Measurements from ENCODE around the gene DGKK. TPM values are rescaled to one million over a fixed set of nuclear protein-coding genes. Genes with fewer than 3 reads are reported as not detected.

Gene DGKK
- total and polyA plus RNA-seq, 2 of the 13 experiments (the other 11 are each of a cell fraction or from before 2014, with no cell fraction given): 11.0 to 24.0 TPM

DNA sequence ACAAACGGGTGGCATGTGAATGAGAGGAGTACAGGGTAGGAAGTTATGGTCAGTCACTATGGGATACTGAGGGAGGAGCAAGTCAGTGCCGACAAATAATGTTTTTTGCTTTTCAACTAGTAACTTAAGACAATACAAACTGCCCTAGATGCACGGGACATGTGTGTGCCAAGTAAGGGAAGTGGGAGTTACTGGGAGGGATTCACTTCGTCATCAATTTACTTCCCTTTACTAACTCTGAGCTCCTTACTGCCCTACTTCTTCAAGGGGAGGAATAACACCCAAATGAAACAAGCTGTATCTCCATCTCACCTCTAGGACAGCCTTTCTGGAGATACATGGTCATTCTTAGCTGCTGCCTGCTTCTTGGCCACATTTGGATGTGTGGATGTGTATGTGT lies 97.7 kb downstream of the DGKK start:
- in situ Hi-C loops (cut with HindIII; ENCODE audit: extremely low pct_ligation_motif_present, low pct_unique_long_range_greater_than_20kb): no loop called here
- ATAC-seq (no peak), FAIRE-seq (no peak), DNase-seq (ENCODE audit: low spot score) (no peak)
- no TSS peak for BruUV-seq (replicated peaks)
- H2AFZ ChIP-seq (ENCODE audit: low read length): no peak overlapping the region
- no peak overlapping the region for H3K27ac ChIP-seq (ENCODE audit: extremely low read length, insufficient read depth, low read length)
- H3K36me3 ChIP-seq (replicated peaks in 1 of 2; ENCODE audit: control insufficient read depth in 1 of 2, insufficient read depth in 2 of 2, low read length in 2 of 2): peaks cover 9 to 52% of the 10 kb centered on the region in 2 experiments; a peak in 4 of 5 replicates
- intact Hi-C loops (cut with micrococcal nuclease; ENCODE audit: unreplicated experiment): no loop called here
- no peak for TF ChIP-seq KDM5A (IDR thresholded peaks at IDR 0.05; ENCODE audit: borderline replicate concordance, low read length)
- 92% methylated on average over 2 of the region's 4 CpGs for WGBS (ENCODE audit: low lambda C conversion rate)
- H3K9ac ChIP-seq (ENCODE audit: insufficient read depth, low read depth, low read length): no peak overlapping the region
- CTCF ChIA-PET (ENCODE audit: low intra/inter-chr PET ratio, low total read pairs): no interaction called here
- H3K4me1 ChIP-seq (ENCODE audit: insufficient read depth, low read length): no peaks in the 10 kb centered on the region
- H3K27me3 ChIP-seq (ENCODE audit: control insufficient read depth in 1 of 2, insufficient read depth in 2 of 2, low read length in 2 of 2): no peaks in the 10 kb centered on the region
- H3K4me3 ChIP-seq (replicated peaks in 1 of 3; ENCODE audit: insufficient read depth in 1 of 3, low read depth in 2 of 3, low read length in 3 of 3): no peak overlapping the region
- no peaks in the 10 kb centered on the region for H4K20me1 ChIP-seq (ENCODE audit: insufficient read depth, low read length)
- H3K9me3 ChIP-seq (ENCODE audit: low read length): no peaks in the 10 kb centered on the region
- no peak overlapping the region for H3K4me2 ChIP-seq (ENCODE audit: low read depth, low read length)
- H3K79me2 ChIP-seq (ENCODE audit: insufficient read depth, low read length): no peaks in the 10 kb centered on the region
- POLR2A ChIA-PET: no interaction called here

DNA sequence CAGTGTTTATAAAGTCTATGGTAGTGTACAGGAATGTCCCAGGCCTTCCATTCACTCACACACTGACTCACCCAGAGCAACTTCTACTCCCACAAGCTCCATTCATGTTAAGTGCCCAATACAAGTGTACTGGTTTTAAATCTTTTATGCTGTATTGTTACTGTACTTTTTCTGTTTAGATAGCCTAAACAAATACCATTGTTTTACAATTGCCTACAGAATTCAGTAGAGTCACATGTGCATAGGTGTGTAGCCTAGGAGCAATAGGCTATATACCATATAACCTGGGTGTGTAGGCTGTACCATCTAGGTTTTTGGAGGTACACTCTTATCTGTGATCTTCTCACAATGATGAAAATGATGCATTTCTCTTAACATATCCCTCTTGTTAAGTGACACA lies 126.7 kb downstream of the DGKK start:
- ChIA-PET CTCF (ENCODE audit: low intra/inter-chr PET ratio, low total read pairs) (no interaction called here), POLR2A (no interaction called here)
- Histone ChIP-seq H3K36me3 (replicated peaks in 1 of 2; ENCODE audit: control insufficient read depth in 1 of 2, insufficient read depth in 2 of 2, low read length in 2 of 2) (no peaks in the 10 kb centered on the region), H4K20me1 (ENCODE audit: insufficient read depth, low read length) (no peaks in the 10 kb centered on the region), H3K79me2 (ENCODE audit: insufficient read depth, low read length) (no peaks in the 10 kb centered on the region), H3K4me1 (ENCODE audit: insufficient read depth, low read length) (peaks cover 7% of the 10 kb centered on the region), H3K27me3 (ENCODE audit: control insufficient read depth in 1 of 2, insufficient read depth in 2 of 2, low read length in 2 of 2) (no peaks in the 10 kb centered on the region), H3K27ac (ENCODE audit: extremely low read length, insufficient read depth, low read length) (no peak overlapping the region), H3K4me2 (ENCODE audit: low read depth, low read length) (no peak overlapping the region), H2AFZ (ENCODE audit: low read length) (no peak overlapping the region), H3K9me3 (ENCODE audit: low read length) (no peaks in the 10 kb centered on the region), H3K4me3 (replicated peaks in 1 of 3; ENCODE audit: insufficient read depth in 1 of 3, low read depth in 2 of 3, low read length in 3 of 3) (no peak overlapping the region), H3K9ac (ENCODE audit: insufficient read depth, low read depth, low read length) (no peak overlapping the region)
- intact Hi-C loops (cut with micrococcal nuclease; ENCODE audit: unreplicated experiment) (no loop called here), in situ Hi-C loops (cut with HindIII; ENCODE audit: extremely low pct_ligation_motif_present, low pct_unique_long_range_greater_than_20kb) (no loop called here)
- FAIRE-seq (no peak), ATAC-seq (no peak), DNase-seq (ENCODE audit: low spot score) (no peak)
- no TSS peak for BruUV-seq (replicated peaks)
- TF ChIP-seq DMTF1 (CRISPR knock-in tag; IDR thresholded peaks at IDR 0.05): no peak
- no peak for TF ChIP-seq ZFP90 (CRISPR knock-in tag; IDR thresholded peaks at IDR 0.05; ENCODE audit: borderline replicate concordance)
- no peak for TF ChIP-seq ZMAT3 (CRISPR knock-in tag; conservative IDR thresholded peaks at IDR 0.05)
- TF ChIP-seq REXO4 (CRISPR knock-in tag; IDR thresholded peaks at IDR 0.05; ENCODE audit: borderline replicate concordance): no peak
- TF ChIP-seq CEBPB (IDR thresholded peaks at IDR 0.05; ENCODE audit: borderline replicate concordance, low read depth, low read length): no peak
- no peak for TF ChIP-seq ZBTB2 (CRISPR knock-in tag; IDR thresholded peaks at IDR 0.05; ENCODE audit: low read depth)
- no peak for TF ChIP-seq ATF1 (CRISPR knock-in tag; IDR thresholded peaks at IDR 0.05)
- no peak for TF ChIP-seq SCMH1 (CRISPR knock-in tag; IDR thresholded peaks at IDR 0.05; ENCODE audit: borderline replicate concordance)
- no peak for TF ChIP-seq ZNF264 (CRISPR knock-in tag; IDR thresholded peaks at IDR 0.05)
- TF ChIP-seq, protein P1, sequence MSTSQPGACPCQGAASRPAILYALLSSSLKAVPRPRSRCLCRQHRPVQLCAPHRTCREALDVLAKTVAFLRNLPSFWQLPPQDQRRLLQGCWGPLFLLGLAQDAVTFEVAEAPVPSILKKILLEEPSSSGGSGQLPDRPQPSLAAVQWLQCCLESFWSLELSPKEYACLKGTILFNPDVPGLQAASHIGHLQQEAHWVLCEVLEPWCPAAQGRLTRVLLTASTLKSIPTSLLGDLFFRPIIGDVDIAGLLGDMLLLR (CRISPR knock-in tag; IDR thresholded peaks at IDR 0.05): no peak
- TF ChIP-seq, protein P2, sequence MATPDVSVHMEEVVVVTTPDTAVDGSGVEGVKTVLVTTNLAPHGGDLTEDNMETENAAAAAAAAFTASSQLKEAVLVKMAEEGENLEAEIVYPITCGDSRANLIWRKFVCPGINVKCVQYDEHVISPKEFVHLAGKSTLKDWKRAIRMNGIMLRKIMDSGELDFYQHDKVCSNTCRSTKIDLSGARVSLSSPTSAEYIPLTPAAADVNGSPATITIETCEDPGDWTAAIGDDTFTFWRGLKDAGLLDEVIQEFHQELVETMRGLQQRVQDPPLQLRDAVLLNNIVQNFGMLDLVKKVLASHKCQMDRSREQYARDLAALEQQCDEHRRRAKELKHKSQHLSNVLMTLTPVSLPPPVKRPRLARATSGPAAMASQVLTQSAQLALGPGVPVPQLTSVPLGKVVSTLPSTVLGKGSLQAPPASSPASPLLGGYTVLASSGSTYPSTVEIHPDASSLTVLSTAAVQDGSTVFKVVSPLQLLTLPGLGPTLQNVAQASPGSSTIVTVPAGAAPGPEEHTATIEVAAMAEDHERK (CRISPR knock-in tag; IDR thresholded peaks at IDR 0.05; ENCODE audit: low read depth): no peak
- no peak for TF ChIP-seq MATR3 (CRISPR knock-in tag; IDR thresholded peaks at IDR 0.05)
- TF ChIP-seq, protein P3, sequence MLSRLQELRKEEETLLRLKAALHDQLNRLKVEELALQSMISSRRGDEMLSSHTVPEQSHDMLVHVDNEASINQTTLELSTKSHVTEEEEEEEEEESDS (CRISPR knock-in tag; IDR thresholded peaks at IDR 0.05; ENCODE audit: borderline replicate concordance): no peak
